Smooth muscle cell of the brain vasculature (primary cell): Measurements from ENCODE around the gene GDA.

Experiments used
- DNase-seq: peaks from one replicate; pipeline ENCODE4 v3.0.0-alpha.2; 2012; ENCODE audit warnings: low read depth, low spot score

GDA gene

GRCh38 chr9:72150661-72151060 lies 1.4 kb downstream of the GDA start:
- no peak for DNase-seq

DNA sequence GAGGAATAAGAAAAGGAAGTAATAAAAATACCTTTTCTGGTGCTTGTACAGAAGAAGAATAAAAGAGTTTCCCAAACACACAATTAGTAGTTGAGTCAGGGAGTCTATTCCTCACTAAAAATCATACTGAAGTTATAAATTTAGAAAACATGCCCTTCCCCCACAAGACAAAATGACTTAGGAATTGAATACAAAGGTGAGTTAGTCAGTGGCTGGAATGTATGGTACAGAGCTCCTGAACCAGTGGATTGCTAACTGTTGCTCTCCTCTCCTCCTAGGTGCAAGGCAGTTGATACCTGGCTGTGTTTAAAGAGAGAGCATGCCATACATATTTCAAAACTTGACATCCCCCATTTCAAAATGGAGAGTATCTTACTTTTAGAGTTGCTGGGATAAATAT lies 1.9 kb downstream of the GDA start:
- no peak for DNase-seq

DNA sequence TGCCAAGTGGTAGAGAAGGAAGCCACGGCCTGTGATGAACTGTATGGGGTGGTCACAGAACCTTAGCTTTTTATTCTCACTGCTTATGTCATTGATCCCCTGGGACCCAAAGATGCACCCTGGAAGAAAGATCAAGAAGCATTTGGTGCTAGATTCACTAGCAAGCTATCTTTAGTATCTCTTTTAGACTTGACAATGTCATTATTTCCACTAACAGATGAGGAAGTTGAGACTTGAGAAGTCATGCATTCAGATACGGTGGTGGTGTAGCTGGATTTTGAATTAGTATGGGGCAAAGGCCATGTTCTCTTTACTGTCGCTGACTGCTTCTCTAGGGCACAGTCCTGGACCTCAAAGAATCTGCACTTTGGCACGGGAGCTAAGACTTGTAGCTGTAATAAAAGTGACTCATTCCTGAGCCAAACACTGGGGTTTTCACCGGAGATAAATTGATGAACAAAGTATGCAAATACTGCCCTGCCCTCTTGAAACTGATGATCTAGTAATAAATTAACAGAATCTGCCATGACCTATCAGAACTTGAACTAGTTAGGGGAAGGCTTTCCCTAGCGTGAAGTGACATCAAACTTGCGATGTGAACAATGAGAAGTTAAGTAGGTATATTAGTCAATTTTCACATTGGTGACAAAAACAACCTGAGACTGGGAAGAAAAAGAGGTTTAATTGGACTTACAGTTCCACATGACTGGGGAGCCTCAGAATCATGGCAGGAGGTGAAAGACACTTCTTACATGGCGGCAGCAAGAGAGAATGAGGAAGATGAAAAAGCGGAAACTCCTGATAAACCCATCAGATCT lies 5.4 kb downstream of the GDA start:
- DNase-seq = no peak

GRCh38 chr9:72155301-72155700 lies 6.1 kb downstream of the GDA start:
- no peak for DNase-seq

DNA sequence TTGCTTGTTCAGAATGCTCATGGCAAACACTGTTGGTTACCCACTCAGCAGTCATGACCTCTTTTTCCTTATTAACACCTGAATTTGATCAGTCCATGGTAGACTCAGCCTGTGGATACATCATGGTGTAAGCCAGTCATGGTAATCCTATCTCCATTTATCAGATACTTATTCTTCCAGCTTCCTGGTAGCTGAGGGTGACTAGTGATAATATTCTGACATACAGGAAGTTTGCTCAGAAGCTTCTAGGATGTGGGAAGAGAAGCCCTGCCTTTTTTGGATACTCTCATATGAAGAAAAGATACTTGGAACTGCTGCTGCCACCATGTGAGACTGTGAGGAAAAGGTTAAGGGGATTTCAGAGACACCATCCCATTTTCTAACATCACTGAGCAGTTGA lies 7.3 kb downstream of the GDA start:
- DNase-seq = no peak

GRCh38 chr9:72158680-72159079 lies 9.4 kb downstream of the GDA start:
- DNase-seq = no peak

GRCh38 chr9:72160446-72161123 lies 11.3 kb downstream of the GDA start:
- DNase-seq = no peak

GRCh38 chr9:72165326-72165725 lies 16.1 kb downstream of the GDA start:
- no peak for DNase-seq

DNA sequence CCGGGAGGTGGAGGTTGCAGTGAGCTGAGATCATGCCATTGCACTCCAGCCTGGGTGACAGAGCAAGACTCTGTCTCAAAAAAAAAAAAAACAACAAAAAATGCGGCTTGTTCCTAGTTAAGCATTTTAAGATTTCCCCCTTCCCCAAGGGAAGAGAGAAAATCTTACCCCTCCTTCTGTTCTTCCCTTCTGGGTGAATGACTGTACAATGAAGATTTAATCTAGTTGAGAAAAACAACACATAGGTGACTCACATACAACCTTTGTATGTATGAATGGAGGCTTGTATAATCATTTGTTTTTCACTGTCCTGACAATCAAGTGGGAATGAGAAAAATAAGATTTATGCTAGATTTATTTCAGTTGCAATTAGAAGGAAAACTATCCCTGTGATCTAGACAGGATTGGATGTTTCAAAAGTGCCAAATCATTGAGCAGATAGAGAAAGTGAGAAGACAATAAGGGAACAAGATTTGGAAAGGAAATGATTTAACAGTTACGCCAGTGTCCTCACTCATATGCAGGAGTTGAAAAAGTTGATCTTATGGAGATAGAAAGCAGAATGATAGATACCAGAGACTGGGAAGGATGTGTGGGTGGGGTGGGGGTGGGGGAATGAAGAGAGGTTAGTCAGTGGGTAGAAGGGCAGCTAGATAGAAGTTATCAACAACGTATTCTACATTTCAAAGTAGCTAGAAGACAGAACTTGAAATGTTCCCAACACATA lies 16.7 kb downstream of the GDA start:
- DNase-seq = no peak

DNA sequence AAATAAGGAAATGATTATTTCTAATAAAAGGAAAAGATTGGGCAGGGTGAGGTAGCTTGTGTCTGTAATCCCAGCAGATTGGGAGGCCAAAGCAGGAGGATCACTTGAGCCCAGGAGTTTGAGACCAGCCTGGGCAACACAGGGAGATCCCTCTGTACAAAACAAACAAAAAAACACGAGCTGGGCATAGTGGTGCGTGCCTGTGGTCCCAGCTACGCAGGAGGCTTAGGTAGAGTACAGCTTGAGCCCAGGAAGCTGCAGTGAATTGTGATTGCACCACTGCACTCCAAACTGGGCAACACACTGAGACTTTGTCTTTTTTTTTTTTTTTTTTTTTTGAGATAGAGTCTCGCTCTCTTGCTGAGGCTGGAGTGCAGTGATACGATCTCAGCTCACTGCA lies 18.8 kb downstream of the GDA start:
- no peak for DNase-seq

- DNase-seq = no peak
Observed at GRCh38 chr9:72169178-72169577, 19.9 kb downstream of the GDA start.

DNA sequence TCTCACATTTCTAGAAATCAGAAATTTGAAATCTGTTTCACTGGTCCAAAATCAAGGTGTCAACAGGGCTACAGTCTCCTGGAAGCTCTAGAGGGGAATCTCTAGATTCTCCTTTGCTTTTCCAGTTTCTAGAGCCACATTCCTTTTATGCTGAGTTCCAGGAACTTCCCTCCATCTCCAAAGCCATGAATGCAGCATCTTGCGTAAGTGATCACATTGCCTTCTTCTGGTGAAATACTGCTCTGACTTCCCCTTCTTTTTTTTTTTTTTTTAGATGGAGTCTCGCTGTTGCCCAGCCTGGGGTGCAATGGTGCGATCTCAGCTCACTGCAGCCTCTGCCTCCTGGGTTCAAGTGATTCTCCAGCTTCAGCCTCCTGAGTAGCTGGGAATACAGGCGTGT lies 23.8 kb downstream of the GDA start:
- DNase-seq = no peak

DNA sequence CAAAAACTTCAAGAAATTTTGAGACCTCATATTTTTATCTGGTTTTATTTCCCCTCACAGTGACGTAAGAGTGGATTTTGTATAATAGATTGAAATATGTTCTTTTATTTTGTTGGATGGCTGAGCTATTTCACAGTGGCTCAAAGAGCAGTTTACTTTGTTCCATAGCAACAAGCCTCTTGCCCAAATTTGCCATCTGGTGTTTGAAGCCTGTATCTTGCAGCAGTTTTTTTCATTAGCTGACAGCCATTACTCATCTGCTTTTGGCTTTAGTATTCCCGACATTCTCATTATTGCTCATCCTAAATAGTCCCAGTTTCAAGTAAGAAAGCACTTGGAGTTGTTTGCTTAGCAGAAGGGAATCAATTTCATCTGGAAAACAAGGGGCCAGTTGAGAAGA lies 36.3 kb downstream of the GDA start:
- DNase-seq = no peak

GRCh38 chr9:72187121-72187695 lies 38.0 kb downstream of the GDA start:
- DNase-seq = no peak

- DNase-seq = no peak
Observed at GRCh38 chr9:72188232-72188631, 39.0 kb downstream of the GDA start.

GRCh38 chr9:72193478-72193881 lies 44.2 kb downstream of the GDA start:
- no peak for DNase-seq

GRCh38 chr9:72199238-72199637 lies 50.0 kb downstream of the GDA start:
- no peak for DNase-seq

DNA sequence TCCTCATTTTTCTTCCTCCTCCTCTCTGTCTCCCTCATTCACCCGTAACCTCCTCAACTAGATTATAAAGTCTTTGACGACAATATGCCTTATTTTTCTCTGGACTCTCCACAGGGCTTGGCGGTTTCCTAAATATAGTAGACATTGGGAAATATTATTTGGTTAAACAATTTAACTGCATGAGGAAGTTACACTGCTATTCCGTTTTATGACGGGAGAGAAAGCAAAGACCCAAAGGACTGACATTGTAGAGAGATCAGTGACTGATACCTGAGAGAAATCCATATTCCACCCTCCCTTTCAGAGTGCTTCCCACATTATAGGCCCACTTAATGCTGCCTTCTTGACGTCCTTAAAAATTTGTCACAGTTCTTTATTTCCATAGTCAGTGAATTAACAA lies 51.2 kb downstream of the GDA start:
- DNase-seq = no peak

DNA sequence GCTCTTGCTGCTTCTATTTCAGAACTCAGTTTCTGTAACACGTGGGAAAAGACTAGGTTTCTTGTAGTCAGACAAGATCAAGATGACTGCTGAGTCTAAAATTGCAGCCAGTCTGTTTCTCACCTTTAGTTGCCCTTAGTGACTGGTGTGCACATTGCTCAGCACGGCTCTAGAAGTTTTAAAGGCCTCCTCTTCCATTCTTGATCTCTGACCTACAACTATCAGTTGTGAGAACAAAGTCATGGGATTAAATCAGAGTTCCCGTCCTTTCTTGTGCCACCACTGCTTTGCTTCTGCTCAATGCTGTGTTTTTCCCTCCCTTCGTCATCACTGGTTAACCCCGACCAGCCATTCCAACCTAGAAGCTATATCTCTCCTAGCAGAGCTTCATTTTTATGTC lies 52.8 kb downstream of the GDA start:
- DNase-seq = no peak

DNA sequence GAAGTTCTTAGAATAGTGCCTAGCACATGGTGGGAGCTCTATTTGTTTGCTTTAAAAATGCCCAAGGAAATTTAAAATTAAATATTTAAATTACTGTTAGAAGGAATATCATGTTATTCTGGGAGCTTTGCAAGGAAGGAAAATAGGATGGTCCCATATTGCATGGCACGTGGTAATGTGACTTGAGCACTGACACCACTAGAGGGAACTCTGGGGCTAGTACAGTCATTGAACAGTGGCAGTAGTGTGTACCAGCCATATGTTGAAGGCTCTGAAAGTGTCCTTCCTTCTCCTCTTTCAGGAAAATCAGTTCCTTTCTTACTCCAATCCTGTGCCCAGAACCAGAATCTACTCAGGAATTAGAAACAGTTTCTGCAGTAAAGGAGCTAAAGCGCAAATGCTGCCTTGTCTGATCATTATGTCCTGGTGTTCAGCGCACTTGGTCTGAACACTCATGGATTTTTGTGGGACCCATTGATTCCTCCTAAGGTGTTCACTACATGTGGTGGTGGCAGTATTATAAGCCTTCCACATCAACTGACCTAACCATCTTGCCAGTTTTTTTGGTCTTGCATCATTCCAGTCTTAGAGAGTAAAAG lies 54.1 kb downstream of the GDA start:
- DNase-seq = no peak

GRCh38 chr9:72204062-72204461 lies 54.8 kb downstream of the GDA start:
- no peak for DNase-seq

DNA sequence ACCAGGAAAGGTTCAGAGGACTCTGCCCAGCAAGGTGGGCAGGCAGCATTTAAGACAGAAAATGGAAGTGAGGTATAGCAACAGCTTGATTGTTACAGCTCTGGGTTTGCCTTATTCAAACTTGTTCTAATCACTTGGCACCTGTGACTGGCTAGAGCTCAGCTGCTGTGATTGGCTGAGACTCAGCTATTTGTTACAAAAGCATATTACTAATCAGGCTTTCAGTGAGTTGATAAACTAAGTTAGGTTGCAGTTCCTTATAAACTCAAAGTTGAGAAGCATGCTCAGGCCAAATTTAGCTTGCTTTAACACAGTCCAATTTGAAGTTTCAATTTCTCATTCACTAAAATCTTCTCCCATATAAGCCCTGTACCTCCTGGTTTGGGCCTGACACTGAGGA lies 56.3 kb downstream of the GDA start:
- no peak for DNase-seq
